Upper lobe of right lung (tissue), 1 donor: ENCODE results near the gene RAP1GDS1. TPM values are rescaled to one million over a fixed set of nuclear protein-coding genes. Genes with fewer than 3 reads are reported as not detected.

Experiments used
- ATAC-seq: fragments of 200-7000 bp; cut with Tn5 transposase; one replicate; pipeline ENCODE4 v1.9.1; 2020; ENCODE audit warnings: mild to moderate bottlenecking, moderate library complexity
- DNase-seq: peaks from one replicate; pipeline ENCODE4 v3.0.0-alpha.2; 2020
- H3K27ac ChIP-seq: fragments of 200-600 bp; one replicate; pipeline ENCODE4 v1.8.0; 2022
- H3K27me3 ChIP-seq: fragments of 200-600 bp; one replicate; pipeline ENCODE4 v1.8.0; 2022; ENCODE audit warnings: mild to moderate bottlenecking
- H3K36me3 ChIP-seq: fragments of 200-600 bp; one replicate; pipeline ENCODE4 v1.8.0; 2022
- H3K4me1 ChIP-seq: fragments of 200-600 bp; one replicate; pipeline ENCODE4 v1.8.0; 2022
- H3K4me3 ChIP-seq: fragments of 200-600 bp; one replicate; pipeline ENCODE4 v1.8.0; 2022; ENCODE audit warnings: mild to moderate bottlenecking
- H3K9me3 ChIP-seq: fragments of 200-600 bp; one replicate; pipeline ENCODE4 v1.8.0; 2022
- CTCF ChIP-seq: fragments of 200-600 bp; IDR thresholded peaks from one replicate; pipeline ENCODE4 v1.8.0; 2022; ENCODE audit warnings: antibody characterized with exemption
- intact Hi-C: fragments of 100-400 bp; cut with DNase I; formaldehyde crosslinking; loops from one replicate; pipeline ENCODE4 v1.11.0; 2022
- total RNA-seq: library from RNA; stranded (reverse); fragmentation: NEBNext Ultra II Directional; extraction: Animal tissue kit (Norgen Biotek cat#: 25700); gene quantifications from one replicate; pipeline ENCODE4 v1.2.1, GENCODE V29; 2021
- donor health status: DM: no; HTN: yes; CAD: no; lungs with severe emphysema.

Gene RAP1GDS1
- total RNA-seq, 1 donor from 2014 or later: 39.1 TPM

GRCh38 chr4:98462487-98462886 lies 201.3 kb downstream of the RAP1GDS1 start:
- no peak overlapping the region for H3K27ac ChIP-seq
- DNase-seq: no peak
- no peaks in the 10 kb centered on the region for H3K9me3 ChIP-seq
- TF ChIP-seq CTCF: no peak
- H3K36me3 ChIP-seq: no peaks in the 10 kb centered on the region
- ATAC-seq: no peak
- H3K27me3 ChIP-seq: no peaks in the 10 kb centered on the region
- intact Hi-C loops: no loop called here
- H3K4me1 ChIP-seq: no peaks in the 10 kb centered on the region
- H3K4me3 ChIP-seq: no peak overlapping the region

- Histone ChIP-seq H3K27me3 (no peaks in the 10 kb centered on the region), H3K27ac (no peak overlapping the region), H3K9me3 (no peaks in the 10 kb centered on the region), H3K36me3 (no peaks in the 10 kb centered on the region), H3K4me1 (peaks cover 10% of the 10 kb centered on the region), H3K4me3 (no peak overlapping the region)
- intact Hi-C loops: no loop called here
- TF ChIP-seq CTCF: no peak
- no peak for DNase-seq
- no peak for ATAC-seq
Measured at GRCh38 chr4:98466868-98467599, 205.8 kb downstream of the RAP1GDS1 start.

- peak; percentile 79 for TF ChIP-seq CTCF
- peak; percentile 97 for ATAC-seq
- intact Hi-C loops: no loop called here
- no peaks in the 10 kb centered on the region for H3K9me3 ChIP-seq
- peaks cover 10% of the 10 kb centered on the region for H3K4me1 ChIP-seq
- H3K27me3 ChIP-seq: no peaks in the 10 kb centered on the region
- H3K36me3 ChIP-seq: no peaks in the 10 kb centered on the region
- no peak overlapping the region for H3K27ac ChIP-seq
- peak; percentile 75 for DNase-seq
- peak overlapping the region; percentile 38 for H3K4me3 ChIP-seq
Measured at GRCh38 chr4:98467627-98468072, 206.5 kb downstream of the RAP1GDS1 start.

GRCh38 chr4:98468709-98469108 lies 207.5 kb downstream of the RAP1GDS1 start:
- DNase-seq (no peak), ATAC-seq (no peak)
- Histone ChIP-seq H3K27me3 (no peaks in the 10 kb centered on the region), H3K9me3 (no peaks in the 10 kb centered on the region), H3K36me3 (no peaks in the 10 kb centered on the region), H3K4me3 (no peak overlapping the region), H3K4me1 (peaks cover 10% of the 10 kb centered on the region), H3K27ac (no peak overlapping the region)
- no peak for TF ChIP-seq CTCF
- intact Hi-C loops: no loop called here

- intact Hi-C loops: no loop called here
- TF ChIP-seq CTCF: no peak
- DNase-seq (no peak), ATAC-seq (no peak)
- Histone ChIP-seq H3K27ac (no peak overlapping the region), H3K27me3 (no peaks in the 10 kb centered on the region), H3K36me3 (no peaks in the 10 kb centered on the region), H3K4me1 (peaks cover 10% of the 10 kb centered on the region), H3K4me3 (no peak overlapping the region), H3K9me3 (no peaks in the 10 kb centered on the region)
Measured at GRCh38 chr4:98469771-98470170, 208.6 kb downstream of the RAP1GDS1 start.

- H3K27me3 ChIP-seq: no peaks in the 10 kb centered on the region
- no peaks in the 10 kb centered on the region for H3K9me3 ChIP-seq
- TF ChIP-seq CTCF: no peak
- H3K4me3 ChIP-seq: no peak overlapping the region
- DNase-seq (no peak), ATAC-seq (no peak)
- no peak overlapping the region for H3K27ac ChIP-seq
- intact Hi-C loops: no loop called here
- H3K4me1 ChIP-seq: peaks cover 10% of the 10 kb centered on the region
- no peaks in the 10 kb centered on the region for H3K36me3 ChIP-seq
Measured at GRCh38 chr4:98470366-98470765, 209.2 kb downstream of the RAP1GDS1 start.
